Keratinocyte (primary cell): ENCODE data around the gene CRIP3. TPM values are rescaled to one million over a fixed set of nuclear protein-coding genes. Genes with fewer than 3 reads are reported as not detected.

Experiments used
- DNase-seq: peaks from one replicate; pipeline ENCODE4 v3.0.0-alpha.2; 2011; ENCODE audit warnings: low read depth, missing footprints, low spot score
- FAIRE-seq: peaks from 2 replicates; lab custom pipeline; 2011; peaks lifted over from hg19 to GRCh38; lab: Jason Lieb, UNC
- H2AFZ ChIP-seq: 2 replicates; pipeline ENCODE4 v1.6.0; 2012; ENCODE audit warnings: low read length, control low read depth, inconsistent platforms; ENCODE audit not compliant: control insufficient read depth
- H3K27ac ChIP-seq: 2 replicates; pipeline ENCODE4 v1.5.1; 2011; ENCODE audit warnings: low read length; ENCODE audit not compliant: control insufficient read depth, insufficient read depth
- H3K27me3 ChIP-seq: 3 replicates; pipeline ENCODE4 v1.6.0; 2011; ENCODE audit warnings: low read length; ENCODE audit not compliant: control insufficient read depth, insufficient read depth; ENCODE audit errors: extremely low read depth
- H3K36me3 ChIP-seq, 2 experiments: 2 replicates in 1 of 2; 3 replicates in 1 of 2; pipeline ENCODE4 v1.5.1; 2011; ENCODE audit warnings: low read length in 2 of 2, mild to moderate bottlenecking in 1 of 2; ENCODE audit not compliant: control insufficient read depth in 2 of 2, insufficient read depth in 2 of 2; ENCODE audit errors: extremely low read depth in 1 of 2
- H3K4me1 ChIP-seq: 3 replicates; pipeline ENCODE4 v1.5.1; 2011; ENCODE audit warnings: low read length; ENCODE audit not compliant: control insufficient read depth, insufficient read depth; ENCODE audit errors: extremely low read depth
- H3K4me2 ChIP-seq: 3 replicates; pipeline ENCODE4 v1.6.0; 2011; ENCODE audit warnings: low read depth, low read length; ENCODE audit not compliant: control insufficient read depth, insufficient read depth; ENCODE audit errors: extremely low read depth
- H3K4me3 ChIP-seq, 3 experiments: fragments of 200-600 bp in 1 of 3; sonication (generic) in 1 of 3; 2 replicates in 2 of 3; 3 replicates in 1 of 3; pipeline ENCODE4 v1.5.1; 2011 to 2016; ENCODE audit warnings: low read length in 3 of 3, mild to moderate bottlenecking in 3 of 3, control low read depth in 2 of 3, inconsistent platforms in 1 of 3, low read depth in 1 of 3, mixed read lengths in 1 of 3, mixed run types in 1 of 3, moderate library complexity in 1 of 3; ENCODE audit not compliant: control insufficient read depth in 2 of 3, insufficient read depth in 2 of 3; ENCODE audit errors: extremely low read depth in 1 of 3
- H3K79me2 ChIP-seq: 2 replicates; pipeline ENCODE4 v1.6.0; 2012; ENCODE audit warnings: low read length; ENCODE audit not compliant: control insufficient read depth, insufficient read depth
- H3K9ac ChIP-seq: 3 replicates; pipeline ENCODE4 v1.6.0; 2011; ENCODE audit warnings: low read length; ENCODE audit not compliant: control insufficient read depth, insufficient read depth; ENCODE audit errors: extremely low read depth
- H3K9me1 ChIP-seq: 3 replicates; pipeline ENCODE4 v1.6.0; 2011; ENCODE audit warnings: low read length; ENCODE audit not compliant: control insufficient read depth, insufficient read depth; ENCODE audit errors: extremely low read depth
- H3K9me3 ChIP-seq: 2 replicates; pipeline ENCODE4 v1.5.1; 2012; ENCODE audit warnings: low read depth, low read length; ENCODE audit not compliant: control insufficient read depth
- H4K20me1 ChIP-seq: 3 replicates; pipeline ENCODE4 v1.6.0; 2011; ENCODE audit warnings: low read length; ENCODE audit not compliant: control insufficient read depth, insufficient read depth; ENCODE audit errors: extremely low read depth
- CTCF ChIP-seq, 3 experiments: IDR thresholded peaks in 1 of 3; conservative IDR thresholded peaks in 1 of 3; optimal IDR thresholded peaks in 1 of 3; 2 replicates in 2 of 3; 3 replicates in 1 of 3; pipeline versions ENCODE3 to v1.5.1; 2011; ENCODE audit warnings: low read length in 3 of 3, mild to moderate bottlenecking in 3 of 3, moderate library complexity in 2 of 3, control low read depth in 1 of 3, inconsistent platforms in 1 of 3; ENCODE audit not compliant: insufficient read depth in 2 of 3; ENCODE audit errors: extremely low read depth in 1 of 3
- EZH2 ChIP-seq: IDR thresholded peaks from one replicate; pipeline ENCODE4 v1.6.1; 2012; ENCODE audit warnings: inconsistent platforms, mild to moderate bottlenecking, low read length, moderate library complexity
- dilution Hi-C: fragments of 300-500 bp; cut with MboI; formaldehyde crosslinking; loops from one replicate; pipeline ENCODE4 v1.7.0; 2020; ENCODE audit warnings: low sequenced_read_pairs; ENCODE audit not compliant: extremely low pct_ligation_motif_present
- polyA plus RNA-seq, 5 experiments: library from polyadenylated mRNA; depleted of rRNA in 3 of 5; stranded (reverse) in 3 of 5; stranded (forward) in 1 of 5; unstranded in 1 of 5; fragments of >200 nt; gene quantifications; 1 replicate in 1 of 5; 2 replicates in 3 of 5; 3 replicates in 1 of 5; pipeline versions ENCODE4 v1.2.1 to v1.2.3, GENCODE V29; 2011 to 2012; ENCODE audit warnings: missing spikeins in 2 of 5, low read depth in 1 of 5, low replicate concordance in 1 of 5

Gene CRIP3
- polyA plus RNA-seq, 1 donor (not counting 4 experiments of a cell fraction or from before 2014, with no cell fraction given) = 0.26 TPM

GRCh38 chr6:43275801-43276576, 32.6 kb downstream of the CRIP3 start:
- Histone ChIP-seq H3K9me3 (no peaks in the 10 kb centered on the region), H3K27ac (no peak overlapping the region), H3K4me3 (no peak overlapping the region), H3K27me3 (peaks cover 47% of the 10 kb centered on the region), H3K4me1 (no peaks in the 10 kb centered on the region), H3K9me1 (no peaks in the 10 kb centered on the region), H3K36me3 (no peaks in the 10 kb centered on the region), H3K4me2 (no peak overlapping the region), H2AFZ (no peak overlapping the region), H4K20me1 (no peaks in the 10 kb centered on the region), H3K9ac (no peak overlapping the region), H3K79me2 (no peaks in the 10 kb centered on the region)
- dilution Hi-C loops = no loop called here
- TF ChIP-seq CTCF (optimal IDR thresholded peaks at IDR 0.05 in 1 of 3, IDR thresholded peaks at IDR 0.05 in 1 of 3, conservative IDR thresholded peaks at IDR 0.05 in 1 of 3; ENCODE audit: extremely low read depth in 1 of 3, insufficient read depth in 2 of 3, low read length in 3 of 3) = no peak
- peak; percentile 46 for TF ChIP-seq EZH2
- FAIRE-seq (no peak), DNase-seq (no peak)

- DNase-seq (no peak), FAIRE-seq (no peak)
- no peak for TF ChIP-seq CTCF (optimal IDR thresholded peaks at IDR 0.05 in 1 of 3, IDR thresholded peaks at IDR 0.05 in 1 of 3, conservative IDR thresholded peaks at IDR 0.05 in 1 of 3; ENCODE audit: extremely low read depth in 1 of 3, insufficient read depth in 2 of 3, low read length in 3 of 3)
- peak; percentile 84 for TF ChIP-seq EZH2
- Histone ChIP-seq H2AFZ (no peak overlapping the region), H3K27ac (no peak overlapping the region), H3K4me3 (no peak overlapping the region), H3K27me3 (peaks cover 47% of the 10 kb centered on the region), H3K4me1 (no peaks in the 10 kb centered on the region), H3K9me1 (no peaks in the 10 kb centered on the region), H3K9me3 (no peaks in the 10 kb centered on the region), H3K36me3 (no peaks in the 10 kb centered on the region), H3K79me2 (no peaks in the 10 kb centered on the region), H3K4me2 (no peak overlapping the region), H4K20me1 (no peaks in the 10 kb centered on the region), H3K9ac (no peak overlapping the region)
- dilution Hi-C loops = no loop called here
These were observed 33.6 kb downstream of the CRIP3 start for GRCh38 chr6:43274916-43275597.
